ENCODE measurements around the gene TRAF3IP1.

DNA sequence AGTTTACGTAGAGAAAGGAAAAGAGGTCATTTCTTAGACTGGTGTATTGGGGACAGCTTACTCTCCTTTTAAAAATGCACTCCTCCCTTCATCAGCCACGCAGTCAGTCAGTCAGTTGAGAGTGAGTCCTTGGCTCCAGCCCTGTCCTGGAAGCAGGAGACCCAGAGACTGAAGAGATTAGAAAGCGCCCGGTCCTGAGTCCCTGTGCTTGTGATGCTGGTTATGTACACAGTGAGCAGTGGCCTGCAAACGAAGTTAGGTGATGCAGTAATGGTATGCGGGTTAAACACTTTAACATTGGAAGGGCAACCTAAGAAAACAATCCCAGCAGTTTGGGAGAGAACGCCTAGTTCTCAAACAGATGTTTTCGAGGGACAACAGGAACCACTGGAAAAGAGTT, 100.1 kb downstream of the TRAF3IP1 start:
- no peak for TF ChIP-seq POLR2AphosphoS5 (IDR thresholded peaks at IDR 0.05; ENCODE audit: low read depth, low read length)
- TF ChIP-seq TAF1 (IDR thresholded peaks at IDR 0.05; ENCODE audit: borderline replicate concordance, insufficient read depth, low read length) = no peak
- TF ChIP-seq, protein P1, sequence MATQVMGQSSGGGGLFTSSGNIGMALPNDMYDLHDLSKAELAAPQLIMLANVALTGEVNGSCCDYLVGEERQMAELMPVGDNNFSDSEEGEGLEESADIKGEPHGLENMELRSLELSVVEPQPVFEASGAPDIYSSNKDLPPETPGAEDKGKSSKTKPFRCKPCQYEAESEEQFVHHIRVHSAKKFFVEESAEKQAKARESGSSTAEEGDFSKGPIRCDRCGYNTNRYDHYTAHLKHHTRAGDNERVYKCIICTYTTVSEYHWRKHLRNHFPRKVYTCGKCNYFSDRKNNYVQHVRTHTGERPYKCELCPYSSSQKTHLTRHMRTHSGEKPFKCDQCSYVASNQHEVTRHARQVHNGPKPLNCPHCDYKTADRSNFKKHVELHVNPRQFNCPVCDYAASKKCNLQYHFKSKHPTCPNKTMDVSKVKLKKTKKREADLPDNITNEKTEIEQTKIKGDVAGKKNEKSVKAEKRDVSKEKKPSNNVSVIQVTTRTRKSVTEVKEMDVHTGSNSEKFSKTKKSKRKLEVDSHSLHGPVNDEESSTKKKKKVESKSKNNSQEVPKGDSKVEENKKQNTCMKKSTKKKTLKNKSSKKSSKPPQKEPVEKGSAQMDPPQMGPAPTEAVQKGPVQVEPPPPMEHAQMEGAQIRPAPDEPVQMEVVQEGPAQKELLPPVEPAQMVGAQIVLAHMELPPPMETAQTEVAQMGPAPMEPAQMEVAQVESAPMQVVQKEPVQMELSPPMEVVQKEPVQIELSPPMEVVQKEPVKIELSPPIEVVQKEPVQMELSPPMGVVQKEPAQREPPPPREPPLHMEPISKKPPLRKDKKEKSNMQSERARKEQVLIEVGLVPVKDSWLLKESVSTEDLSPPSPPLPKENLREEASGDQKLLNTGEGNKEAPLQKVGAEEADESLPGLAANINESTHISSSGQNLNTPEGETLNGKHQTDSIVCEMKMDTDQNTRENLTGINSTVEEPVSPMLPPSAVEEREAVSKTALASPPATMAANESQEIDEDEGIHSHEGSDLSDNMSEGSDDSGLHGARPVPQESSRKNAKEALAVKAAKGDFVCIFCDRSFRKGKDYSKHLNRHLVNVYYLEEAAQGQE (IDR thresholded peaks at IDR 0.05; ENCODE audit: insufficient read depth in 1 of 2, low read depth in 2 of 2, low read length in 2 of 2) = no peak

Data from PFSK-1 (cell line).